ENCODE data around the gene ABCB11. TPM values are rescaled to one million over a fixed set of nuclear protein-coding genes. Genes with fewer than 3 reads are reported as not detected.
A peak's percentile ranks its signal among the peaks of the same experiment; 100 is the strongest.

The ABCB11 gene
- total and polyA plus RNA-seq, 4 donors: 18.3 to 74.3 (median 38.3) TPM

DNA sequence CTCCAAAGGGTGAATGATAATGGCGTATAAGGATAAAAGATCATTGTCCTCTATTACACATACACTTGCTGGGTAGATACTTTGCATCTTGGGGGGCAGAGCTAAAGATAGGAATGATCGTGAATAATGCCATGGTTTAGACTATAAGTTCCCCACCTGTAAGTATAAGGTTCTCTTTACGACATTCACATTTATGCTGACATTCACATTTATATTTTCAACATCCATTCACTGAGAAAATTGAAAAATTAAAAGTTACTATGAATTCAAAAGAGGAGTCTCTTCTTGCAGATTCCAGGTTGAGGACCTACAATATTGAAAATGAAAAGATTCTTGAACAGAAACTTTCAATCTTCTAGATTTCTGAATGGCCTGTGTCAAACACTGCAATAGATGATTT, 138.8 kb downstream of the ABCB11 start:
- peaks cover 7 to 30% (median 18%) of the 10 kb centered on the region in 4 donors for H3K4me1 ChIP-seq (ENCODE audit: control insufficient read depth in 4 of 4, insufficient read depth in 4 of 4, low read length in 3 of 4)

GRCh38 chr2:168890006-168890782, 140.9 kb downstream of the ABCB11 start, which contains the start of gene SPC25:
TSS of gene SPC25 (minus strand) at chr2:168890430. CDS start at chr2:168889519, 911 bp downstream.
- no peaks in the 10 kb centered on the region for H3K27me3 ChIP-seq (ENCODE audit: control insufficient read depth in 4 of 4, insufficient read depth in 4 of 4, low read length in 3 of 4)
- H3K36me3 ChIP-seq (ENCODE audit: control insufficient read depth in 4 of 4, insufficient read depth in 3 of 4, low read depth in 1 of 4, low read length in 3 of 4): no peaks in the 10 kb centered on the region
- H3K4me1 ChIP-seq (ENCODE audit: control insufficient read depth in 4 of 4, insufficient read depth in 4 of 4, low read length in 3 of 4): peaks cover 5 to 22% (median 13%) of the 10 kb centered on the region in 4 donors
- peak; percentile 93 for DNase-seq (ENCODE audit: low spot score)
- H3K9me3 ChIP-seq (ENCODE audit: control insufficient read depth in 4 of 4, low read length in 3 of 4): no peaks in the 10 kb centered on the region
- no peak within 1 kb of the TSS for H3K9ac ChIP-seq (ENCODE audit: low read depth in 1 of 2, low read length in 2 of 2)
- H3K27ac ChIP-seq (ENCODE audit: low read depth in 1 of 2, low read length in 2 of 2): no peak within 1 kb of the TSS
- peak within 1 kb of the TSS; percentile 50 to 68 (median 60) for H3K4me3 ChIP-seq (ENCODE audit: low read depth in 1 of 3, low read length in 3 of 3)
- under 1% methylated on average over 38 of the region's 38 CpGs for WGBS
- TF ChIP-seq, protein P1, sequence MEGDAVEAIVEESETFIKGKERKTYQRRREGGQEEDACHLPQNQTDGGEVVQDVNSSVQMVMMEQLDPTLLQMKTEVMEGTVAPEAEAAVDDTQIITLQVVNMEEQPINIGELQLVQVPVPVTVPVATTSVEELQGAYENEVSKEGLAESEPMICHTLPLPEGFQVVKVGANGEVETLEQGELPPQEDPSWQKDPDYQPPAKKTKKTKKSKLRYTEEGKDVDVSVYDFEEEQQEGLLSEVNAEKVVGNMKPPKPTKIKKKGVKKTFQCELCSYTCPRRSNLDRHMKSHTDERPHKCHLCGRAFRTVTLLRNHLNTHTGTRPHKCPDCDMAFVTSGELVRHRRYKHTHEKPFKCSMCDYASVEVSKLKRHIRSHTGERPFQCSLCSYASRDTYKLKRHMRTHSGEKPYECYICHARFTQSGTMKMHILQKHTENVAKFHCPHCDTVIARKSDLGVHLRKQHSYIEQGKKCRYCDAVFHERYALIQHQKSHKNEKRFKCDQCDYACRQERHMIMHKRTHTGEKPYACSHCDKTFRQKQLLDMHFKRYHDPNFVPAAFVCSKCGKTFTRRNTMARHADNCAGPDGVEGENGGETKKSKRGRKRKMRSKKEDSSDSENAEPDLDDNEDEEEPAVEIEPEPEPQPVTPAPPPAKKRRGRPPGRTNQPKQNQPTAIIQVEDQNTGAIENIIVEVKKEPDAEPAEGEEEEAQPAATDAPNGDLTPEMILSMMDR (IDR thresholded peaks at IDR 0.05; ENCODE audit: low read depth, low read length, missing input control): no peak
- TF ChIP-seq EGR1 (IDR thresholded peaks at IDR 0.05; ENCODE audit: low read depth in 2 of 2): no peak
- no peak for TF ChIP-seq NR2F2 (IDR thresholded peaks at IDR 0.05)
- no peak for TF ChIP-seq REST (IDR thresholded peaks at IDR 0.05)
- peak; percentile 84 for TF ChIP-seq SP1 (IDR thresholded peaks at IDR 0.05)
- TF ChIP-seq HNF4G (IDR thresholded peaks at IDR 0.05): no peak
- no peak for TF ChIP-seq GABPA (IDR thresholded peaks at IDR 0.05 in 1 of 2, conservative IDR thresholded peaks at IDR 0.05 in 1 of 2)
- no peak for TF ChIP-seq FOXA2 (IDR thresholded peaks at IDR 0.05)
- TF ChIP-seq YY1 (IDR thresholded peaks at IDR 0.05): peak; percentile 96
- no peak for TF ChIP-seq RXRA (IDR thresholded peaks at IDR 0.05)

More for the DNA sequence above, 138.8 kb downstream of the ABCB11 start:
- Histone ChIP-seq H3K27me3 (ENCODE audit: control insufficient read depth in 4 of 4, insufficient read depth in 4 of 4, low read length in 3 of 4) (no peaks in the 10 kb centered on the region), H3K27ac (ENCODE audit: low read depth in 1 of 2, low read length in 2 of 2) (no peak overlapping the region), H3K4me3 (ENCODE audit: low read depth in 1 of 3, low read length in 3 of 3) (no peak overlapping the region), H3K9ac (ENCODE audit: low read depth in 1 of 2, low read length in 2 of 2) (no peak overlapping the region), H3K9me3 (ENCODE audit: control insufficient read depth in 4 of 4, low read length in 3 of 4) (no peaks in the 10 kb centered on the region), H3K36me3 (ENCODE audit: control insufficient read depth in 4 of 4, insufficient read depth in 3 of 4, low read depth in 1 of 4, low read length in 3 of 4) (no peaks in the 10 kb centered on the region)
- TF ChIP-seq, protein P1 (IDR thresholded peaks at IDR 0.05; ENCODE audit: low read depth, low read length, missing input control): no peak
- no peak for TF ChIP-seq FOXA2 (IDR thresholded peaks at IDR 0.05)
- no peak for TF ChIP-seq REST (IDR thresholded peaks at IDR 0.05)
- no peak for TF ChIP-seq GABPA (IDR thresholded peaks at IDR 0.05 in 1 of 2, conservative IDR thresholded peaks at IDR 0.05 in 1 of 2)
- no peak for TF ChIP-seq FOXA1 (IDR thresholded peaks at IDR 0.05)
- no peak for TF ChIP-seq HNF4G (IDR thresholded peaks at IDR 0.05)
- TF ChIP-seq YY1 (IDR thresholded peaks at IDR 0.05): no peak
- TF ChIP-seq TAF1 (conservative IDR thresholded peaks at IDR 0.05): no peak
- no peak for TF ChIP-seq RAD21 (IDR thresholded peaks at IDR 0.05)
- no peak for TF ChIP-seq JUND (IDR thresholded peaks at IDR 0.05)
- no peak for TF ChIP-seq HNF4A (conservative IDR thresholded peaks at IDR 0.05)
- no peak for TF ChIP-seq RXRA (IDR thresholded peaks at IDR 0.05)
- no peak for TF ChIP-seq NR2F2 (IDR thresholded peaks at IDR 0.05)
- 67% methylated on average over 3 of the region's 3 CpGs for WGBS
- DNase-seq (ENCODE audit: low spot score): no peak
